Measurements from ENCODE around the gene SEC24D. TPM values are rescaled to one million over a fixed set of nuclear protein-coding genes. Genes with fewer than 3 reads are reported as not detected.

Gene SEC24D
- total RNA-seq, 6 donors from 2014 or later, result 33.5 to 86.7 (median 50.3) TPM

DNA sequence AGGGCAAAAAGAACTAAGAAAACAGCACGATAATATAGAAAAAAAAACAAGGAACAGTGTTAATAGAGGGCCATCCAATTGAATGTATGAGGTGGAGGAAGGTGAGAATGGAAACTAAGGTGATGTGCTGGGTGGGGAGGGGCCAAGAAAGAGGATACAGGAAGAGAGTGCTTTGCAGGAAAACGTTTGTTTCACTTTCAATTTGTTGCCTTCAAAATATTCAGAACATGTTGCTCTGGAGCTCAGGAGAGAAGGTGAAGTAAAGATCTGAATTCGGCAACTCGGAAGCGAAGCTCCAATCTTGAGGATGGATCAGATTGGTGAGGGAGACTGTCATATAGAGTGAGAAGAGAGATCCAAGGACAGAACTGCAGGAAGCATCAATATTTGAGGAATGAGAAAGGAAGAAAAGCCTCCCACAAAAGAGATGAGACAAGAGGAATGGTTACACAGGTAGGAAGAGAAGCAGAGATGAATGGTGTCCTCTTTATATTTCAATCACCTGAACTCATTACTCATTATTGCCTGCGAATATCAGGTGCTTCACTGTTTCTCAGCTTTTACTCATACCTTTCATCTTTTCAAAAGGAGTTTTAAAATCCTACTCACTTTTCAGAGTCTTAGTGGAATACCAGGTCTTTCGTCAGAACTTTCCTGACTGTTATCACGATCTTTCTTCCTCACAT, 14.7 kb upstream of the SEC24D start:
- DNase-seq (no peak), ATAC-seq (ENCODE audit: low FRiP score in 2 of 2) (peak in 1 of 2 donors; percentile 24)
- H3K4me1 ChIP-seq, result peaks cover 0 to 5% (median 2%) of the 10 kb centered on the region in 4 donors
- TF ChIP-seq POLR2AphosphoS5 (IDR thresholded peaks at IDR 0.05) (no peak), POLR2A (IDR thresholded peaks at IDR 0.05) (no peak), EP300 (IDR thresholded peaks at IDR 0.05) (no peak)
- TF ChIP-seq, protein P1, sequence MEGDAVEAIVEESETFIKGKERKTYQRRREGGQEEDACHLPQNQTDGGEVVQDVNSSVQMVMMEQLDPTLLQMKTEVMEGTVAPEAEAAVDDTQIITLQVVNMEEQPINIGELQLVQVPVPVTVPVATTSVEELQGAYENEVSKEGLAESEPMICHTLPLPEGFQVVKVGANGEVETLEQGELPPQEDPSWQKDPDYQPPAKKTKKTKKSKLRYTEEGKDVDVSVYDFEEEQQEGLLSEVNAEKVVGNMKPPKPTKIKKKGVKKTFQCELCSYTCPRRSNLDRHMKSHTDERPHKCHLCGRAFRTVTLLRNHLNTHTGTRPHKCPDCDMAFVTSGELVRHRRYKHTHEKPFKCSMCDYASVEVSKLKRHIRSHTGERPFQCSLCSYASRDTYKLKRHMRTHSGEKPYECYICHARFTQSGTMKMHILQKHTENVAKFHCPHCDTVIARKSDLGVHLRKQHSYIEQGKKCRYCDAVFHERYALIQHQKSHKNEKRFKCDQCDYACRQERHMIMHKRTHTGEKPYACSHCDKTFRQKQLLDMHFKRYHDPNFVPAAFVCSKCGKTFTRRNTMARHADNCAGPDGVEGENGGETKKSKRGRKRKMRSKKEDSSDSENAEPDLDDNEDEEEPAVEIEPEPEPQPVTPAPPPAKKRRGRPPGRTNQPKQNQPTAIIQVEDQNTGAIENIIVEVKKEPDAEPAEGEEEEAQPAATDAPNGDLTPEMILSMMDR (IDR thresholded peaks at IDR 0.05), result no peak
- no peaks in the 10 kb centered on the region for H3K36me3 ChIP-seq
- peak overlapping the region in 3 of 4 donors; percentile 8 to 64 (median 19) for H3K27ac ChIP-seq
- H3K9me3 ChIP-seq, result no peaks in the 10 kb centered on the region
- H3K27me3 ChIP-seq, result no peaks in the 10 kb centered on the region
- H3K4me3 ChIP-seq, result peak overlapping the region; percentile 11 to 53 (median 42)
- WGBS, 2 donors, result 29 to 39% methylated on average over 8 of the region's 8 CpGs

DNA sequence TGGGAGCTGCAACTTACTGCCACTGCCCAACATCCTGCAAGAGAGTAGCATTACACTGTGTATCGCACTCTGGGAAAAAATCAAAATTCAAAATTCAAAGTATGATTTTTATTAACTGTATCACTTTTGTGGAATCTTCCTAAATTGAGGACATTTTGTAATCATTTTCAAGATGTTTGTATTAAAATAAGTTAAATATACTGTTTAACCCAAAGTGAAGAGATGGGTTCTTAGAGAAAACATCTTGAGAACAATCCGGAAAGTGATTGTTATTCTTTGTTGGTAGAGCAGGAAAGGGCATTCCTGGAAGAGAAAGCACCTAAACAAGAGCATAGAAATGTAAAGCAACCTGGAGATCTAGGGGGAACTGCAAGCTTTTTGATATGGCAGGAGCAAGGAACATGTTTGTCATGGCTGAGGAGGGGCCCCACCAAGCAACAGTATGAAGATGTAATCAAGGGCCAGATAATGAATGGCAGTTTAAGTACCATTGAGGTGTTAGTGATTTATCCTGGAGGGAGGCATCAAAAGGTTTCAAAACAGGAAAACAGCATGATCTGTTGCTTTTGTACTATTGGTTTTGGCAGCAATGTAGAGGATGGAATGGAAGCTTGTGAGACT, 14.1 kb upstream of the SEC24D start:
- peaks cover 0 to 5% (median 2%) of the 10 kb centered on the region in 4 donors for H3K4me1 ChIP-seq
- no peaks in the 10 kb centered on the region for H3K27me3 ChIP-seq
- 92 to 98% methylated on average over 2 of the region's 2 CpGs for WGBS, 2 donors
- DNase-seq (no peak), ATAC-seq (ENCODE audit: low FRiP score in 2 of 2) (no peak)
- H3K27ac ChIP-seq, result peak overlapping the region in 1 of 4 donors; percentile 64
- peak overlapping the region in 3 of 4 donors; percentile 36 to 53 (median 49) for H3K4me3 ChIP-seq
- no peak for TF ChIP-seq POLR2A (IDR thresholded peaks at IDR 0.05)
- no peak for TF ChIP-seq EP300 (IDR thresholded peaks at IDR 0.05)
- TF ChIP-seq POLR2AphosphoS5 (IDR thresholded peaks at IDR 0.05), result no peak
- TF ChIP-seq, protein P1 (IDR thresholded peaks at IDR 0.05), result no peak
- H3K36me3 ChIP-seq, result no peaks in the 10 kb centered on the region
- no peaks in the 10 kb centered on the region for H3K9me3 ChIP-seq

DNA sequence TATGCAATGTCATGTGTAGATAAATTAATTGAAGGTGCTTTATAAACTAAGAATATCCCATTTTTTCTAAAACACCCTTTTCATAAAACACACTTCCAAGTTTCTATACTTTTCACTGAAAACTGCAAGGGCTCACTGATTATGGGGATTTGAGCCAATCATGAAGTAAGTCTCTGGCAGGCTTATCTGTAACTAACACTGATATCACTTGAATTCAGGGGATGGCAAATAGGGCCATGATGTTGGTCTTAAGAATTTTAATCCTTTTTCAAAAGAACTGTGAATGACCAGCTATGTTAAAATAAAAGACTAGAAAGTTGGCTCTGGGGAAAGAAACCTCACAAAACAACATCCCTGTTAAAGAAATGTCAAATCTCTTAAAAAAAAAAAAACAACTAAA, 13.0 kb upstream of the SEC24D start:
- no peaks in the 10 kb centered on the region for H3K36me3 ChIP-seq
- no peaks in the 10 kb centered on the region for H3K27me3 ChIP-seq
- no peak overlapping the region for H3K27ac ChIP-seq
- no peak for ATAC-seq (ENCODE audit: low FRiP score in 2 of 2)
- no peaks in the 10 kb centered on the region for H3K9me3 ChIP-seq
- H3K4me3 ChIP-seq, result no peak overlapping the region
- DNase-seq, result no peak
- H3K4me1 ChIP-seq, result peaks cover 0 to 5% (median 2%) of the 10 kb centered on the region in 4 donors
- TF ChIP-seq POLR2A (IDR thresholded peaks at IDR 0.05), result no peak
- TF ChIP-seq, protein P1 (IDR thresholded peaks at IDR 0.05), result no peak
- TF ChIP-seq EP300 (IDR thresholded peaks at IDR 0.05), result no peak
- TF ChIP-seq POLR2AphosphoS5 (IDR thresholded peaks at IDR 0.05), result no peak

DNA sequence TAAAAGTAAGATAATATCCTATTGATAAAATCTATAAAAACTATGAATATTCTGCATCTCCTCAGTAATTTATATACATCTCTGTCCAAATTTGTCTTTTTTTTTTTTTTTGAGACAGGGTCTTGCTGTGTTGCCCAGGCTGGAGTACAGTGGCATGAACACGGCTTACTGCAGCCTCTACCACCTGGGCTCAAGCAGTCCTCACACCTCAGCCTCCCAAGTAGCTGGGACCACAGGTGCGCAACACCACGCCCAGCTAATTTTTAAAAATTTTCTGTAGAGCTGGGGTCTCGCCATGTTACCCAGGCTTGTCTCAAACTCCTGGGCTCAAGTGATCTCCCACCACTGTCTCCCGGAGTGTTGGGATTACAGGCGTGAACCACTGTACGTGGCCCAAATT, 12.3 kb upstream of the SEC24D start:
- Histone ChIP-seq H3K36me3 (no peaks in the 10 kb centered on the region), H3K27me3 (no peaks in the 10 kb centered on the region), H3K4me3 (no peak overlapping the region), H3K9me3 (no peaks in the 10 kb centered on the region), H3K4me1 (peaks cover 0 to 5% (median 2%) of the 10 kb centered on the region in 4 donors), H3K27ac (no peak overlapping the region)
- 94 to 98% methylated on average over 7 of the region's 7 CpGs for WGBS, 2 donors
- DNase-seq (no peak), ATAC-seq (ENCODE audit: low FRiP score in 2 of 2) (no peak)
- TF ChIP-seq POLR2A (IDR thresholded peaks at IDR 0.05) (no peak), POLR2AphosphoS5 (IDR thresholded peaks at IDR 0.05) (no peak), EP300 (IDR thresholded peaks at IDR 0.05) (no peak)
- TF ChIP-seq, protein P1 (IDR thresholded peaks at IDR 0.05), result no peak
